IPS-11a (cell line): Measurements from ENCODE around the gene TBL1X.

Experiments
- H3K4me3 ChIP-seq: one replicate; pipeline ENCODE4 v1.5.1; 2013; ENCODE audit warnings: low read depth, low read length, control low read depth

TBL1X gene

GRCh38 chrX:9693307-9694001, 228.6 kb downstream of the TBL1X start:
- no peak overlapping the region for H3K4me3 ChIP-seq

- no peak overlapping the region for H3K4me3 ChIP-seq
Observed at GRCh38 chrX:9698576-9698975, 233.7 kb downstream of the TBL1X start.

GRCh38 chrX:9700555-9700954, 235.7 kb downstream of the TBL1X start:
- H3K4me3 ChIP-seq: no peak overlapping the region

- no peak overlapping the region for H3K4me3 ChIP-seq
Observed at GRCh38 chrX:9701790-9702189, 236.9 kb downstream of the TBL1X start.

- H3K4me3 ChIP-seq: no peak overlapping the region
Observed at GRCh38 chrX:9703406-9703805, 238.5 kb downstream of the TBL1X start.

- H3K4me3 ChIP-seq: no peak overlapping the region
Observed at GRCh38 chrX:9704876-9705465, 240.1 kb downstream of the TBL1X start.

GRCh38 chrX:9706421-9706820, 241.6 kb downstream of the TBL1X start:
- H3K4me3 ChIP-seq: no peak overlapping the region

GRCh38 chrX:9707306-9708033, 242.6 kb downstream of the TBL1X start:
- no peak overlapping the region for H3K4me3 ChIP-seq

- H3K4me3 ChIP-seq: no peak overlapping the region
Observed at GRCh38 chrX:9708086-9708485, 243.2 kb downstream of the TBL1X start.

- H3K4me3 ChIP-seq: no peak overlapping the region
Observed at GRCh38 chrX:9708923-9709553, 244.2 kb downstream of the TBL1X start.

- H3K4me3 ChIP-seq: no peak overlapping the region
Observed at GRCh38 chrX:9710332-9710731, 245.5 kb downstream of the TBL1X start.

GRCh38 chrX:9717376-9717775, 252.5 kb downstream of the TBL1X start:
- H3K4me3 ChIP-seq: no peak overlapping the region

- no peak overlapping the region for H3K4me3 ChIP-seq
Observed at GRCh38 chrX:9724711-9725110, 259.9 kb downstream of the TBL1X start.

- H3K4me3 ChIP-seq: no peak overlapping the region
Observed at GRCh38 chrX:9728261-9728660, 263.4 kb downstream of the TBL1X start.

- H3K4me3 ChIP-seq: no peak overlapping the region
Observed at GRCh38 chrX:9729171-9729885, 264.5 kb downstream of the TBL1X start.

GRCh38 chrX:9730078-9730477, 265.2 kb downstream of the TBL1X start:
- no peak overlapping the region for H3K4me3 ChIP-seq

GRCh38 chrX:9730752-9731151, 265.9 kb downstream of the TBL1X start:
- H3K4me3 ChIP-seq: no peak overlapping the region

- H3K4me3 ChIP-seq: no peak overlapping the region
Observed at GRCh38 chrX:9737363-9737762, 272.5 kb downstream of the TBL1X start.

- no peak overlapping the region for H3K4me3 ChIP-seq
Observed at GRCh38 chrX:9738151-9738550, 273.3 kb downstream of the TBL1X start.

GRCh38 chrX:9739130-9739529, 274.3 kb downstream of the TBL1X start:
- H3K4me3 ChIP-seq: no peak overlapping the region
